Large intestine (tissue), 12 donors: ENCODE data around the gene GABRP. TPM values are rescaled to one million over a fixed set of nuclear protein-coding genes. Genes with fewer than 3 reads are reported as not detected.
A peak's percentile ranks its signal among the peaks of the same experiment; 100 is the strongest.

Experiments used
- DNase-seq, 2 donors: peaks; one replicate each; pipeline versions ENCODE4 v3.0.0 to v3.0.0-alpha.2; 2013
- H3K27ac ChIP-seq: one replicate; pipeline ENCODE4 v1.5.1; 2013; ENCODE audit warnings: low read length
- H3K27me3 ChIP-seq: 2 replicates; pipeline ENCODE4 v1.6.1; 2013; ENCODE audit warnings: low read length; ENCODE audit not compliant: control insufficient read depth, insufficient read depth
- H3K36me3 ChIP-seq: 2 replicates; pipeline ENCODE4 v1.6.1; 2013; ENCODE audit warnings: low read length; ENCODE audit not compliant: control insufficient read depth, insufficient read depth
- H3K4me1 ChIP-seq: one replicate; pipeline ENCODE4 v1.6.1; 2013; ENCODE audit warnings: low read length; ENCODE audit not compliant: control insufficient read depth, insufficient read depth
- H3K4me3 ChIP-seq: one replicate; pipeline ENCODE4 v1.5.1; 2013; ENCODE audit warnings: low read length
- H3K9me3 ChIP-seq: one replicate; pipeline ENCODE4 v1.6.1; 2013; ENCODE audit warnings: mild to moderate bottlenecking, low read depth, low read length, moderate library complexity; ENCODE audit not compliant: control insufficient read depth
- WGBS: methylation state at CpG from one replicate; pipeline ENCODE4 v1.1.5; 2013; ENCODE audit warnings: low lambda C conversion rate; ENCODE audit not compliant: insufficient coverage; 5-methylcytosine and 5-hydroxymethylcytosine counted together
- long read RNA-seq, 11 donors: transcript quantifications; one replicate each; lab custom pipeline, GENCODE V29; 2026
- polyA plus RNA-seq: library from polyadenylated mRNA; unstranded; fragments of 120-200 nt; gene quantifications from one replicate; pipeline ENCODE4 v1.2.1, GENCODE V29; 2013

GABRP gene
- polyA plus RNA-seq: 0.13 TPM
- long read RNA-seq, donor 1: 0 reads
- long read RNA-seq, donor 2: 0 reads
- long read RNA-seq, donor 3: 0 reads
- long read RNA-seq, donor 4: 0 reads
- long read RNA-seq, donor 5: 0 reads
- long read RNA-seq, donor 6: 0 reads
- long read RNA-seq, donor 7: 0 reads
- long read RNA-seq, donor 8: 0 reads
- long read RNA-seq, donor 9: 0 reads
- long read RNA-seq, donor 10: 0 reads
- long read RNA-seq, donor 11: 0 reads

GRCh38 chr5:170783498-170784247, at the start of gene GABRP:
GABRP (plus strand) TSS chr5:170783725; CDS start chr5:170788616, 4,891 bp downstream.
- no peak within 1 kb of the TSS for H3K4me3 ChIP-seq
- no peaks in the 10 kb centered on the region for H3K4me1 ChIP-seq
- no peaks in the 10 kb centered on the region for H3K9me3 ChIP-seq
- no CpG with 5 or more reads among the region's 14 CpGs for WGBS
- no peak within 1 kb of the TSS for H3K27ac ChIP-seq
- H3K36me3 ChIP-seq: no peaks in the 10 kb centered on the region
- DNase-seq: no peak
- peaks cover 10% of the 10 kb centered on the region for H3K27me3 ChIP-seq

GRCh38 chr5:170736966-170737365, 46.6 kb upstream of the GABRP start:
- no CpG with 5 or more reads among the region's 3 CpGs for WGBS
- H3K27me3 ChIP-seq: no peaks in the 10 kb centered on the region

GRCh38 chr5:170737591-170737990, 45.9 kb upstream of the GABRP start:
- no CpG with 5 or more reads among the region's 1 CpG for WGBS
- Histone ChIP-seq H3K9me3 (no peaks in the 10 kb centered on the region), H3K27ac (no peak overlapping the region), H3K36me3 (no peaks in the 10 kb centered on the region), H3K4me3 (no peak overlapping the region), H3K4me1 (no peaks in the 10 kb centered on the region), H3K27me3 (no peaks in the 10 kb centered on the region)
- DNase-seq: no peak

More at GRCh38 chr5:170736966-170737365, 46.6 kb upstream of the GABRP start:
- Histone ChIP-seq H3K36me3 (no peaks in the 10 kb centered on the region), H3K9me3 (no peaks in the 10 kb centered on the region), H3K4me3 (no peak overlapping the region), H3K27ac (no peak overlapping the region), H3K4me1 (no peaks in the 10 kb centered on the region)
- DNase-seq: no peak

GRCh38 chr5:170738840-170739239, 44.7 kb upstream of the GABRP start:
- Histone ChIP-seq H3K27ac (no peak overlapping the region), H3K4me3 (no peak overlapping the region), H3K9me3 (no peaks in the 10 kb centered on the region), H3K27me3 (peaks cover 4% of the 10 kb centered on the region), H3K36me3 (no peaks in the 10 kb centered on the region), H3K4me1 (no peaks in the 10 kb centered on the region)
- WGBS: no CpG with 5 or more reads among the region's 3 CpGs
- no peak for DNase-seq

- H3K27ac ChIP-seq: no peak overlapping the region
- DNase-seq: no peak
- no CpG with 5 or more reads among the region's 4 CpGs for WGBS
- H3K9me3 ChIP-seq: no peaks in the 10 kb centered on the region
- no peaks in the 10 kb centered on the region for H3K4me1 ChIP-seq
- no peak overlapping the region for H3K4me3 ChIP-seq
- H3K27me3 ChIP-seq: peaks cover 8% of the 10 kb centered on the region
- no peaks in the 10 kb centered on the region for H3K36me3 ChIP-seq
Observed at GRCh38 chr5:170739446-170739845, 44.1 kb upstream of the GABRP start.

GRCh38 chr5:170740551-170741205, 42.8 kb upstream of the GABRP start:
- no peaks in the 10 kb centered on the region for H3K9me3 ChIP-seq
- H3K36me3 ChIP-seq: no peaks in the 10 kb centered on the region
- H3K4me1 ChIP-seq: peaks cover 3% of the 10 kb centered on the region
- H3K27ac ChIP-seq: no peak overlapping the region
- WGBS: no CpG with 5 or more reads among the region's 3 CpGs
- H3K27me3 ChIP-seq: peaks cover 10% of the 10 kb centered on the region
- H3K4me3 ChIP-seq: no peak overlapping the region
- DNase-seq: no peak

- no peak for DNase-seq
- Histone ChIP-seq H3K36me3 (no peaks in the 10 kb centered on the region), H3K27ac (no peak overlapping the region), H3K4me1 (peaks cover 7% of the 10 kb centered on the region), H3K4me3 (no peak overlapping the region), H3K9me3 (no peaks in the 10 kb centered on the region), H3K27me3 (peaks cover 10% of the 10 kb centered on the region)
- 60% methylated on average over 2 of the region's 8 CpGs for WGBS
Observed at GRCh38 chr5:170741801-170742200, 41.7 kb upstream of the GABRP start.

GRCh38 chr5:170743876-170744212, 39.7 kb upstream of the GABRP start:
- no peak for DNase-seq
- H3K4me1 ChIP-seq: peaks cover 7% of the 10 kb centered on the region
- 40% methylated on average over 1 of the region's 12 CpGs for WGBS
- no peak overlapping the region for H3K27ac ChIP-seq
- H3K4me3 ChIP-seq: no peak overlapping the region
- H3K36me3 ChIP-seq: no peaks in the 10 kb centered on the region
- H3K9me3 ChIP-seq: no peaks in the 10 kb centered on the region
- peaks cover 10% of the 10 kb centered on the region for H3K27me3 ChIP-seq

GRCh38 chr5:170745481-170746071, 37.9 kb upstream of the GABRP start:
- Histone ChIP-seq H3K27ac (no peak overlapping the region), H3K4me1 (peaks cover 14% of the 10 kb centered on the region), H3K36me3 (no peaks in the 10 kb centered on the region), H3K9me3 (no peaks in the 10 kb centered on the region), H3K4me3 (no peak overlapping the region), H3K27me3 (peaks cover 10% of the 10 kb centered on the region)
- WGBS: no CpG with 5 or more reads among the region's 12 CpGs
- DNase-seq: peak; percentile 29 to 58
